NCI-H345 (cell line): ENCODE data around the gene AEBP1.

ENCODE experiments used
- DNase-seq: peaks from one replicate; lab custom pipeline; 2025; lab: John Stamatoyannopoulos, UW

AEBP1 gene

DNA sequence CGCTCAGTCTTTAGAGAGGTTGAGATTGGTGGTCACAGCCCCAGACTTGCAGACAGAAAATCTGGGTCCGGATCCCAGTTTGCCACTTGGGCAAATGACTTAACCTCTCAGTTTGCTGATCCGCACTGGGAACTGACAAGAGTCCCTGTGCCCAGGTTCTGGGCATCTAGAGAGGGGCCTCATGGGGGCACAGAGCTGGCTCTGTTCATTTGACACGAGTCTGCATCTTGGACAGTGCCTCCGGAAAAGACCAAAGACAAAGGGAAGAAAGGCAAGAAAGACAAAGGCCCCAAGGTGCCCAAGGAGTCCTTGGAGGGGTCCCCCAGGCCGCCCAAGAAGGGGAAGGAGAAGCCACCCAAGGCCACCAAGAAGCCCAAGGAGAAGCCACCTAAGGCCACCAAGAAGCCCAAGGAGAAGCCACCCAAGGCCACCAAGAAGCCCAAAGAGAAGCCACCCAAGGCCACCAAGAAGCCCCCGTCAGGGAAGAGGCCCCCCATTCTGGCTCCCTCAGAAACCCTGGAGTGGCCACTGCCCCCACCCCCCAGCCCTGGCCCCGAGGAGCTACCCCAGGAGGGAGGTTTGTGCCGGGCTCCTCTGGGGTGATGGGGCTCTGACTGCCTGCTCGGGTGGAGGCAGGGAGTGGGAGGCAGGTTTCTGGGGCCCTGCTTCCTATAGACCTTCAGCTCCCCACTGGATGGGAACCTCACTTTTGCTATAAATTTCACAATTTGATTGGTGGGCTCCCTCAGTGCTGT is 2.3 kb downstream of the AEBP1 start:
- no peak for DNase-seq

GRCh38 chr7:44107116-44107960 is 3.2 kb downstream of the AEBP1 start:
- no peak for DNase-seq

DNA sequence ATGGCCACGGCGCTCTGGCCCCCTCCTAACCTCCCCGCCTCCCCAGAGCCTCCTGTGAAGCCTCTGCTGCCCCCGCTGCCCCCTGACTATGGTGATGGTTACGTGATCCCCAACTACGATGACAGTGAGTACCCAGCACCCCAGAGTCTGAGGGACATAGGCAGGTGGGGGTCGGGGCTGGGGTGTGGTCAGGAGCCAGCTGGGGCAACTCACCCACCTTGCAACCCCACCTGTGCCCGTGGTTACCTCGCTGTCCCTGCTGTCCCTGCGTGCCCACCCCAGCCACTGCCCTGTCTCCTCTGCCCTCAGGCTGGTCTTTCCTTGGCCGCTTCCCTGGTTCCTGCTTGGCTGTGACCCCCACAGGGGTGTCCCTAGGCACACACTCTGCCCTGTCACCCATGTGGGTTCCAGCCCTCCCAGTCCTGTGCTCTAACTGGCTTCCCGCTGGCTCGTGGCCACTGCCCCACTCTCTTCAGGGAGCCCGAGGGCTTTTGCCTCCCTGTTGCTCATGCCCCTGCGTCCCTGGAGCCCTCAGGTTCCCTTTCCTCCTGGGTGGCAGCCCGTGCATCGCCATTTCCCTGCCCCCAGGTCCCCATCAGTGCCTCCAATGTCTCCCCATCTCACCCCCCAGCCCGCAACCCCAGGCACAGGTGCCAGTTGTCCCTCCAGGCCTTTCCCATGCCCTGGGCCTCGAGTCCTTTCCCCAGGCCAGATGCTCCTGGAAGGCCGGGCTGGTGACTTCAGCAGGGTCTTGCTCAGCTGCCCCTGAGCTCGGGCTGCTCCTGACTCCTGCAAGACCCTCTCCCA is 4.0 kb downstream of the AEBP1 start:
- DNase-seq: no peak

DNA sequence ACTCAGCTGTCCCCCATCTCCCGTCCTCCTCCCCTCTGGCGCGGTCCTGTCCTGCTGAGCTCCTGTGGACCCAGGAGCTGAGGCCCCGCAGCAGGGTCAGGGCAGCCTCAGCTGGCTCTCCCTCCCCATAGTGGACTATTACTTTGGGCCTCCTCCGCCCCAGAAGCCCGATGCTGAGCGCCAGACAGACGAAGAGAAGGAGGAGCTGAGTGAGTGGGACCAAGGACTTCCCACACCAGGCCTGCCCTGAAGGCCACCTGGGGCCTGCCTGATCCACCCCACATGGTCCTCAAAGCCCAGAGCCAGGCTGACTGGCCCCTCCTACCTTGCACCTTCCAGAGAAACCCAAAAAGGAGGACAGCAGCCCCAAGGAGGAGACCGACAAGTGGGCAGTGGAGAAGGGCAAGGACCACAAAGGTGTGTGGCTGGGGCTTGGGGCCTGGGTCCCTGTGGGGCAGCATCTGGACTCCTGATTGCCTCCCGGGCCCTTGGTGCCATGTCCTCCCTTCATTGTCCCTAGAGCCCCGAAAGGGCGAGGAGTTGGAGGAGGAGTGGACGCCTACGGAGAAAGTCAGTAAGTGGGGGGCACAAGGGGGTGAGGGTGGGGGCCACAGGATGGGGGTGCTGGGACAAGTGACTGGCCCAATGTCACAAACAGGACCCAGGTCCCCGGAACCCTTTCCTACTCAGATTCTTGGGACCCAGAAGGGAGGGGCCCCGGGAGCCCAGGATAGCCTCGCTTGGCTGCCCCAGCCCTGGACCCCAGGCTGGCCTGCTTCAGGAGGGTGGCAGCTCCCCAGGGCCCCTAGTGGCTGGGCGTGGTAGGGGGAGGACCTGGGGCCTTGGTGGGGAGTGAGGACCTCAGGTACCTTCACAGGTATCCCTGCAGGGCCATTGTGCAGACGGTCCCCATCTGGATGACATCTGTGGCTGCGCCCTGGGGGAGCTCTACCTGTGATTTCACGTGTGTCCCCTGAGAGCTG is 4.9 kb downstream of the AEBP1 start:
- no peak for DNase-seq

GRCh38 chr7:44109991-44110390 is 5.8 kb downstream of the AEBP1 start:
- no peak for DNase-seq

GRCh38 chr7:44110719-44111635 is 6.8 kb downstream of the AEBP1 start:
- no peak for DNase-seq

DNA sequence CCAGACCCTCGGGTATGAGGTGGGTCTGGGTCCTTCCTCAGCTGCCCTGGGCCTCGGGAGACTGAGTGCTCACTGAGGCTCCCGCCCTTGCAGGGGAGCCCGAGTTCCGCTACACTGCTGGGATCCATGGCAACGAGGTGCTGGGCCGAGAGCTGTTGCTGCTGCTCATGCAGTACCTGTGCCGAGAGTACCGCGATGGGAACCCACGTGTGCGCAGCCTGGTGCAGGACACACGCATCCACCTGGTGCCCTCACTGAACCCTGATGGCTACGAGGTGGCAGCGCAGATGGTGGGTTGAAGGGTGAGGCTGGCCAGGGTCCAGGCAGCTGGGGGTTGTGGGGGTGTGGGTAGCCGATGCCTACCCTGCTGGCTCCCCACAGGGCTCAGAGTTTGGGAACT is 7.6 kb downstream of the AEBP1 start:
- peak; percentile 33 for DNase-seq

DNA sequence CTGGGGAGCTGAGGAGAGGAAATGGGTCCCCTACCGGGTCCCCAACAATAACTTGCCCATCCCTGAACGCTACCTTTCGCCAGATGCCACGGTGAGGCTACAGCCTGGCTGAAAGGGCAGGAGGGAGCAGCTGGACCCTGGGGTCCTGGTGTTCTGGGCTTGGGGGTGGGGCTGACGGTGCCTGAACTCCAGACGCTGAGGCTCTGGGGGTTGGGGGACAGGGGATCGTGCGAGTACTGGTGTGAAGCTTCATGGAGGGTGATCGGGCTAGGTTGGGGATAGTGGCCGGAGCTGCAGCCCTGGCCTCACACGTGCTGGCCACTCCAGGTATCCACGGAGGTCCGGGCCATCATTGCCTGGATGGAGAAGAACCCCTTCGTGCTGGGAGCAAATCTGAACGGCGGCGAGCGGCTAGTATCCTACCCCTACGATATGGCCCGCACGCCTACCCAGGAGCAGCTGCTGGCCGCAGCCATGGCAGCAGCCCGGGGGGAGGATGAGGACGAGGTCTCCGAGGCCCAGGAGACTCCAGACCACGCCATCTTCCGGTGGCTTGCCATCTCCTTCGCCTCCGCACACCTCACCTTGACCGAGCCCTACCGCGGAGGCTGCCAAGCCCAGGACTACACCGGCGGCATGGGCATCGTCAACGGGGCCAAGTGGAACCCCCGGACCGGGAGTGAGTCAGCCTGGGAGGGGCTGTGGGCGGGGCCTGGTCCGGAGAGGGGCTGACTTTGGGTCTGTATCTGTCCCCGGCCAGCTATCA is 8.3 kb downstream of the AEBP1 start:
- peak; percentile 74 for DNase-seq

GRCh38 chr7:44112997-44113763 is 9.0 kb downstream of the AEBP1 start:
- DNase-seq: peak; percentile 74

DNA sequence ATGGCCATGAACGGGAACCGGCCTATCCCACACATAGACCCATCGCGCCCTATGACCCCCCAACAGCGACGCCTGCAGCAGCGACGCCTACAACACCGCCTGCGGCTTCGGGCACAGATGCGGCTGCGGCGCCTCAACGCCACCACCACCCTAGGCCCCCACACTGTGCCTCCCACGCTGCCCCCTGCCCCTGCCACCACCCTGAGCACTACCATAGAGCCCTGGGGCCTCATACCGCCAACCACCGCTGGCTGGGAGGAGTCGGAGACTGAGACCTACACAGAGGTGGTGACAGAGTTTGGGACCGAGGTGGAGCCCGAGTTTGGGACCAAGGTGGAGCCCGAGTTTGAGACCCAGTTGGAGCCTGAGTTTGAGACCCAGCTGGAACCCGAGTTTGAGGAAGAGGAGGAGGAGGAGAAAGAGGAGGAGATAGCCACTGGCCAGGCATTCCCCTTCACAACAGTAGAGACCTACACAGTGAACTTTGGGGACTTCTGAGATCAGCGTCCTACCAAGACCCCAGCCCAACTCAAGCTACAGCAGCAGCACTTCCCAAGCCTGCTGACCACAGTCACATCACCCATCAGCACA is 9.7 kb downstream of the AEBP1 start:
- DNase-seq: no peak

- DNase-seq: no peak
Measured at GRCh38 chr7:44114586-44115310, 10.6 kb downstream of the AEBP1 start.

DNA sequence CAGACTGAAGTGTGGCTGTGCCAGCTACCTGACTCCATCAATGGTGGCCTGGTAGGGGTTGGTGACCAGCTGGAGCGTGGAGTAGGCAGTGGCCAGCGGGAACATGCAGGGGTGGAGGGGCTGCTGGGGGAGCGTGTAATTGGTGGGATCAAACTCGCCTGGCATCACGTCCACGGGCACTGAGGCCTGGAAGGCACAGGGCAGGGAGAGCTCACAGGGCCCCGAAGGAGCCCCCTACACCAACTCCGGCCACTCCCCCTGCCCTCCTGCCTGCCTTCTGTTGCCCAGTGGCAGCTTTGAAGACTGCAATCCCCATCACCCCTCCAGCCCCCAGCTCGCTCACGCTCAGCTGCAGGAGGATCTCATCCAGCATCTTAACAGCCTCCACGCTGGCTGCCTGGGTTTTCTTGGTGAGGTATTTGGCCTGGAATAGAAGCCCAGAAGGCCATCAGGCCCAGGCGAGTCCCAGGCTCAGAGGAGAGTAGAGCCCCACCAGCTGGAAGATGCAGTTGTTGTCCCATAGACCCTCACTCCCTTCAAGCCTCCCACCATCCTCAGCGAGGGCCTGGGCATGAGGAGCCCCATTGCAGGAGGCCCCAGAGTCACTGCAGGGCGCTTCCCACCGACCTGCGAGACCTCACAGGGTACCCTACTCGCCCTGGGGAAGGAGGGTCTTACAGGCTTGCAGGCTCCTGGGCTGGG is 12.1 kb downstream of the AEBP1 start:
- DNase-seq: no peak

GRCh38 chr7:44116789-44117666 is 12.9 kb downstream of the AEBP1 start:
- DNase-seq: no peak

- no peak for DNase-seq
Measured at GRCh38 chr7:44117801-44118429, 13.8 kb downstream of the AEBP1 start.

DNA sequence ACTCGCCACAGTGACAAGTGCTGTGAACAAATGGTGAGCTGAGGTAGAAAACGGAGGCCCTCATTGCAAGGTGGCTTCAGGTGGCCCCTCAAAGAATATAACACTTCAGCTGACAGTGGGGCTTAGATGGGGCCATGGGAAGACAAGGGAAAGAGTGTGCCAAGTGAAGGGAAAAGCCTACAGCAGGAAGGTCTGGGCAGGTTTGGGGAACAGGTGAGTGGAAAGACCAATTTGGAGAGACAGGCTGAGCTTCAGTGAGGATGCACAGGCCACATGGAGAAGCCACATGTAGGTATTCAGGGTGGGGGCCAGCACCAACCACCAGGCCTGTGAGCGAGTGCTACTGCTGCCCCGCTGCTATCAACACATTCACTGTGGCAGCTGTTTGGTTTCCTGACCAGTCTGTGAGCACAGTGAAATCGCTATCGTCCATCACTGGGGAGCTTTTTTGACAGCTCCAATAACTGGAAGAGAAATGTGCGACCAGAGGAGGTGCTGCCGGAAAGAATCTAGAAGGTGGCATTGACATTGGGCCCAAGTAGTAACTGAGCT is 15.8 kb downstream of the AEBP1 start:
- DNase-seq: no peak
